Measurements from ENCODE around the gene VPS72. TPM values are rescaled to one million over a fixed set of nuclear protein-coding genes. Genes with fewer than 3 reads are reported as not detected.
"Not testable (repeated sequence)": the region's sequence is repeated elsewhere in the genome, so short reads cannot be mapped to it uniquely, and the experiment has no call there.

The VPS72 gene
- total RNA-seq, 1 experiment from 2014 or later, result 59.3 TPM

GRCh38 chr1:151188667-151189066 lies 1.3 kb downstream of the VPS72 start:
- DNase-seq (ENCODE audit: low read depth), result not testable (repeated sequence)

- no peak for DNase-seq (ENCODE audit: low read depth)
These were observed 2.8 kb downstream of the VPS72 start for GRCh38 chr1:151187205-151187604.

GRCh38 chr1:151184211-151184610 lies 5.8 kb downstream of the VPS72 start:
- no peak for DNase-seq (ENCODE audit: low read depth)

GRCh38 chr1:151176514-151177045 lies 13.4 kb downstream of the VPS72 start:
- DNase-seq (ENCODE audit: low read depth), result no peak

- DNase-seq (ENCODE audit: low read depth), result no peak
These were observed 14.1 kb downstream of the VPS72 start, which contains the start of gene TMOD4 for GRCh38 chr1:151175863-151176262. Gene TMOD4, minus strand, starts transcription at chr1:151175981. Its CDS starts 1,106 bp downstream, at chr1:151174875.

- DNase-seq (ENCODE audit: low read depth), result no peak
These were observed 14.8 kb downstream of the VPS72 start for GRCh38 chr1:151175041-151175741.

GRCh38 chr1:151171190-151171589 lies 18.8 kb downstream of the VPS72 start:
- no peak for DNase-seq (ENCODE audit: low read depth)

GRCh38 chr1:151167116-151167515 lies 22.9 kb downstream of the VPS72 start:
- DNase-seq (ENCODE audit: low read depth), result no peak

GRCh38 chr1:151166505-151166956 lies 23.5 kb downstream of the VPS72 start:
- peak; percentile 74 for DNase-seq (ENCODE audit: low read depth)

- peak; percentile 97 for DNase-seq (ENCODE audit: low read depth)
These were observed 24.1 kb downstream of the VPS72 start, which contains the start of the genes LYSMD1 and SCNM1 for GRCh38 chr1:151165738-151166504. Gene LYSMD1, minus strand, starts transcription at chr1:151165902. Its CDS starts 644 bp downstream, at chr1:151165258. Gene SCNM1, plus strand, starts transcription at chr1:151166144. Its CDS starts 9 bp downstream, at chr1:151166153.

- peak; percentile 17 for DNase-seq (ENCODE audit: low read depth)
These were observed 24.7 kb downstream of the VPS72 start for GRCh38 chr1:151165281-151165737.

GRCh38 chr1:151164732-151165280 lies 25.2 kb downstream of the VPS72 start:
- DNase-seq (ENCODE audit: low read depth), result no peak

GRCh38 chr1:151159373-151159772 lies 30.6 kb downstream of the VPS72 start:
- no peak for DNase-seq (ENCODE audit: low read depth)

GRCh38 chr1:151158751-151159251 lies 31.2 kb downstream of the VPS72 start:
- no peak for DNase-seq (ENCODE audit: low read depth)

GRCh38 chr1:151158326-151158725 lies 31.7 kb downstream of the VPS72 start:
- DNase-seq (ENCODE audit: low read depth), result no peak

- DNase-seq (ENCODE audit: low read depth), result no peak
These were observed 32.9 kb downstream of the VPS72 start for GRCh38 chr1:151157067-151157531.

GRCh38 chr1:151156515-151156819 lies 33.5 kb downstream of the VPS72 start, which contains the start of gene TNFAIP8L2:
Gene TNFAIP8L2, plus strand, starts transcription at chr1:151156649. Its CDS starts 2,049 bp downstream, at chr1:151158698.
- DNase-seq (ENCODE audit: low read depth), result no peak

- no peak for DNase-seq (ENCODE audit: low read depth)
These were observed 42.3 kb downstream of the VPS72 start for GRCh38 chr1:151147665-151148064.

- DNase-seq (ENCODE audit: low read depth), result no peak
These were observed 42.9 kb downstream of the VPS72 start for GRCh38 chr1:151147132-151147503.

- DNase-seq (ENCODE audit: low read depth), result peak; percentile 90
These were observed 43.4 kb downstream of the VPS72 start, which contains the start of gene SEMA6C for GRCh38 chr1:151146412-151147131. Gene SEMA6C, minus strand, starts transcription at chr1:151146631. Its CDS starts 4,010 bp downstream, at chr1:151142621.

GRCh38 chr1:151146072-151146411 lies 44.0 kb downstream of the VPS72 start:
- DNase-seq (ENCODE audit: low read depth), result no peak

All from HT1080 (cell line).